Cardiac fibroblast (primary cell): Measurements from ENCODE around the gene MEST.

Source experiments
- DNase-seq, 2 donors: peaks; one replicate each; pipeline versions ENCODE4 v3.0.0 to v3.0.0-alpha.2; 2010; ENCODE audit warnings: low read depth in 2 of 2
- H3K4me3 ChIP-seq, 2 donors: replicated peaks in 1 of 2; 1 replicate in 1 of 2; 2 replicates in 1 of 2; pipeline ENCODE4 v1.5.1; 2011; ENCODE audit warnings: low read depth in 2 of 2, low read length in 2 of 2, mild to moderate bottlenecking in 2 of 2, moderate library complexity in 1 of 2
- TF ChIP-seq, protein P1 (sequence below): IDR thresholded peaks from one replicate; pipeline ENCODE4 v1.5.1; 2011; ENCODE audit warnings: low read depth, mild to moderate bottlenecking, low read length, inconsistent platforms

Gene MEST

DNA sequence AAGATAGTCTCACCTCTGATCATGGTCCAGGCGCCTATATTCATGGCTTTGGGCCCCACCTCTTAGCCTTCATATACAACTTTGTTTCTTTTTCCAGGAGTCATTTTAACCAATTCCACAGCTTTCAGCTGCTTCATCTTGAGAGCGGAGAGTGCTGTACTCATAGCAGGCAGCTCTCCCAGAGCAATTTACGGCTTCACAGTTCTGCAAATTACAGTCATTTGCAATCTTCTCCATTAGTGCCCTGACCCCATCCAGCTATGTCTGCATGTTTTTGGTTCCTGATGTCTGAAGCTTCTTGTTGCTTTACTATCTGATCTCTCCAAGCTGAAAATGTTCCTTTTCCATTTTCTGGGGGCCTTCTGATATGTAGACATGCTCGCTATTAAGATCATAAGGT lies 18.0 kb upstream of the MEST start:
- TF ChIP-seq, protein P1, sequence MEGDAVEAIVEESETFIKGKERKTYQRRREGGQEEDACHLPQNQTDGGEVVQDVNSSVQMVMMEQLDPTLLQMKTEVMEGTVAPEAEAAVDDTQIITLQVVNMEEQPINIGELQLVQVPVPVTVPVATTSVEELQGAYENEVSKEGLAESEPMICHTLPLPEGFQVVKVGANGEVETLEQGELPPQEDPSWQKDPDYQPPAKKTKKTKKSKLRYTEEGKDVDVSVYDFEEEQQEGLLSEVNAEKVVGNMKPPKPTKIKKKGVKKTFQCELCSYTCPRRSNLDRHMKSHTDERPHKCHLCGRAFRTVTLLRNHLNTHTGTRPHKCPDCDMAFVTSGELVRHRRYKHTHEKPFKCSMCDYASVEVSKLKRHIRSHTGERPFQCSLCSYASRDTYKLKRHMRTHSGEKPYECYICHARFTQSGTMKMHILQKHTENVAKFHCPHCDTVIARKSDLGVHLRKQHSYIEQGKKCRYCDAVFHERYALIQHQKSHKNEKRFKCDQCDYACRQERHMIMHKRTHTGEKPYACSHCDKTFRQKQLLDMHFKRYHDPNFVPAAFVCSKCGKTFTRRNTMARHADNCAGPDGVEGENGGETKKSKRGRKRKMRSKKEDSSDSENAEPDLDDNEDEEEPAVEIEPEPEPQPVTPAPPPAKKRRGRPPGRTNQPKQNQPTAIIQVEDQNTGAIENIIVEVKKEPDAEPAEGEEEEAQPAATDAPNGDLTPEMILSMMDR = no peak
- DNase-seq = no peak
- H3K4me3 ChIP-seq = no peak overlapping the region

DNA sequence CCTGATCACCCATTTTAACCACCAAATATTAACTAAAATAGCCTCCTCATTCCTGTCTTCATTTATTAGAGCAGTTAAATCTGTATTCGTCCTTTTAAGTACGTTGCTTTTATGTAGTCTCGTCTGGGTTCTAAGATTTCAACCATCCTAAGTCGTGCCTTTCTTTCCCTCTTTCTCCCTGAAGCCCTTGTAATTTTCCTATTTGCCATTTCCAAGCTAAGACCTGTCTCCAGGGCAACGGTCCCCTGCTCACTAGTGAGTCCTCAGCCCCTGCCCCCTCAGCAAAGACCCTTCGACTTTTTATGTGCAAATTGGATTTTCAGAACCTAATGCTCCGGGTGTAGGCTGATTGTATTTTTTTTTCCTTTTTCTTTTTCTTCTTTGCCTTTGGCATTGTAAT lies 16.1 kb upstream of the MEST start:
- no peak for DNase-seq
- TF ChIP-seq, protein P1 = no peak
- H3K4me3 ChIP-seq = no peak overlapping the region

DNA sequence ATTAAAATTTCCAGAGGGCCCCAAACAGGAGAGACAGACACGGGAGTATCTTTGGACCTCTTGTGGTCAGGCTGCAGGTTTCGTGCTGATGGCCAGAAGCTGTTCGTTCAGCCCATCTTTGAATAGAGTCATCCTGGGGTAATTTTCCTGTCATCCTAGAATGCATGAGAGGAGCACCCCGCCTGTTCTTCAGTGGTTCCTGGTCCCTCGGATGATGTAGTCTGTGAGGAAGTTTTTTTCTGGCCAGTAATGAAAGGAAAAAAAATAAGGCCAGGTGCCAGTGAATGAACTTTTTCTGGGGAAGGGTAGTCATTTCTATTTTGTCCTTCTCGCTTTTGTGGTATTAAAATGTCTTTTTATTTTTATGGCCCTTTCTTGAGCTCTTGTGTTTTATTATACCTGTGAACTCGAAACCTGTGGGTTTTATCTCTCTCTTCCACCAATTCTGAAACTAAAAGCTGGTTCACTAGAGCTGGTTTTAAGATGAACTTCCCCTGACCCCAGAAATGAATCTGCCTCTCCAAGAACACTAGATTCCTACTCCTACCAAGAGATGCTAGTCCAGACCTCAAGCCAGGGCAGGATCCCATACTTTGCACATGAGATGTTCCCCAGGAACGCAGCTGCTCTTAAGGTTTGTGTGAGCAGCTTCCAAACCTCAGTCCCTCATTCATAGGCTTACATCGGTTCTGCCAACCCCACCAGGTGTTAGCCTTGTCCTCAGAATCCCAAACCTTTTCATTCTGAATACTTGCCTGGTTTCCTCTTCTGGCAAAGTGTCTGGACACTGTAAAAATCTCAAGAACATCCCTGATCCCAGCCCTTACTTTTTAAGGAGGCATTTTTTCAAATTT lies 15.4 kb upstream of the MEST start:
- DNase-seq = no peak
- TF ChIP-seq, protein P1 = no peak
- H3K4me3 ChIP-seq = no peak overlapping the region

DNA sequence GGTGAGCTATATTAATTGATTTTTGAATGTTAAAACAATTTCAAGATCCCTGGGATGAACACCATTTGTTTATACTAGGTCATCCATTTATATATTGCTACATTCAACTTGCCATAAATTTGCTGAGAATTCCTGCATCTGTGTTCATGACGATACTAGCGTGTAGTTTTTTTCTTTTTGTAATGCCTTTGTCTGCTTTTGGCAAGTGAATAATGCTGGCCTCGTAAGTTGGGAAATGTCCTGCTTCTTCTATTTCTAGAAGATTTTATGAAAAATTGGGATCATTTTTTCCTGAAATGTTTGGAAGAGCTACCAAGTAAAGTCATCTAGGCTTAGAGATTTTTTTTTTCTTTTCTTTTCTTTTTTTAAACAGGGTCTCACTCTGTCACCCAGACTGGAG lies 12.9 kb upstream of the MEST start:
- H3K4me3 ChIP-seq = no peak overlapping the region
- no peak for DNase-seq
- TF ChIP-seq, protein P1 = no peak

DNA sequence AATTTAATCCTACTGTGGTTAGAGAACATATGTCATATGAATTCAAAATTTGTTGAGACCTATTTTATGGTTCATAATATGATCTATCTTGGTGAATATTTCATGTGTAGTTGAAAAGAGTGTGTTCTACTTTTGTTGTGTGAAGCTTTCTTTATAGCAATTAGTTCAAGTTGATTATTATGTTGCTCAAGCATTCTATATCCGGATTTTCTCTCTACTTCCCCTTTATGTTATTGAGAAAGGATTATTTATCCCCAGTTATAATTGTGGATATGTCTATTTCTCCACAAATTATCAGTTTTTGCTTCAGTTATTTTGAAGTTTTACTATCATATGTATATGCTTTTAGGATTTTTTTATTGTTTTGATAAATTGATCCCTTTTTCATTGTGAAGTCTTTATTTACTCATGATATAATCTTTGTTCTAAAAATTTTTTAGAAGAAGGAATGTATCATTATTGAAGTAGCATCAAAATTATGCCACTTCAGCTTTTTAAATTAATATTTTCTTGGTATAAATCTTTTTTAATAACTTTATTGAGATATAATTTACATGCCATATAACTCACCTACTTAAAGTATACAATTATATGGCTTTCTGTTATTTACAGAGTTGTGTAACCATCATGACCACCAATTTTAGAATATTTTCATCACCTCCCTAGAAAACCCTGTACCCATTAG lies 12.0 kb upstream of the MEST start:
- TF ChIP-seq, protein P1 = no peak
- DNase-seq = no peak
- no peak overlapping the region for H3K4me3 ChIP-seq

DNA sequence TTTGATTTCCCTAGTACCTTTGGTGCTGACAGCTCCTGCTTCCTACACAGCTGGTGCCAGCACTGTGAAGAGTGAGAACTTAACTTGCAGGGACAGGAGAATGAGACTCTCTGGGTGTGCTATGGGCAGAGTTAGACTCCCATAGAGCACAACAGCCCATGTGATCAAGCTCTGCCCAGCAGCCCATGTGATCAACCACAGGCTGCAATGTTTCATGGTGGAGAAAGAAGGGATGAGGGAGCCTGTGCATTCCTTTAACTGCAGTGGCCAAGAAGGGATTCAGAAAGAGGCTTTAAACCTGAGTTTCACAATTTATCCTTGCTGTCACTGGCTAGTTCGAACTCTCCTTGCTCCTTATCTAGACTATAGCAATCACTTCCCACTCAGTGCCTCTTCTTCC lies 10.0 kb upstream of the MEST start:
- no peak overlapping the region for H3K4me3 ChIP-seq
- TF ChIP-seq, protein P1 = no peak
- peak; percentile 25 to 81 for DNase-seq
